Osteoblast (primary cell): ENCODE measurements around the gene CACNA1I. TPM values are rescaled to one million over a fixed set of nuclear protein-coding genes. Genes with fewer than 3 reads are reported as not detected.

Experiments used
- DNase-seq: peaks from one replicate; pipeline ENCODE4 v3.0.0; 2011; ENCODE audit warnings: low spot score, mixed read lengths; ENCODE audit not compliant: insufficient read length; ENCODE audit errors: missing footprints
- H2AFZ ChIP-seq: 2 replicates; pipeline ENCODE4 v1.6.0; 2011; ENCODE audit warnings: mild to moderate bottlenecking, low read length
- H3K27ac ChIP-seq: 2 replicates; pipeline ENCODE4 v1.5.1; 2011; ENCODE audit warnings: mild to moderate bottlenecking, low read depth, low read length, moderate library complexity
- H3K27me3 ChIP-seq: 2 replicates; pipeline ENCODE4 v1.6.0; 2012; ENCODE audit warnings: mild to moderate bottlenecking, control low read depth, inconsistent platforms, low read length, moderate library complexity; ENCODE audit not compliant: insufficient read depth
- H3K36me3 ChIP-seq: 2 replicates; pipeline ENCODE4 v1.5.1; 2011; ENCODE audit warnings: mild to moderate bottlenecking, low read length, control low read depth, moderate library complexity; ENCODE audit not compliant: insufficient read depth
- H3K4me1 ChIP-seq: 2 replicates; pipeline ENCODE4 v1.5.1; 2011; ENCODE audit warnings: mild to moderate bottlenecking, low read length, control low read depth, moderate library complexity; ENCODE audit not compliant: insufficient read depth
- H3K4me2 ChIP-seq: 2 replicates; pipeline ENCODE4 v1.6.0; 2011; ENCODE audit warnings: mild to moderate bottlenecking, low read length; ENCODE audit not compliant: insufficient read depth
- H3K4me3 ChIP-seq: fragments of 200-600 bp; sonication (generic); 3 replicates; pipeline ENCODE4 v1.5.1; 2012; ENCODE audit warnings: mild to moderate bottlenecking, low read length, inconsistent platforms; ENCODE audit not compliant: insufficient read depth
- H3K79me2 ChIP-seq: 2 replicates; pipeline ENCODE4 v1.6.0; 2012; ENCODE audit warnings: mild to moderate bottlenecking, low read length, control low read depth, inconsistent platforms; ENCODE audit not compliant: insufficient read depth
- H3K9me3 ChIP-seq: 2 replicates; pipeline ENCODE4 v1.5.1; 2011; ENCODE audit warnings: low read depth, low read length, control low read depth
- H4K20me1 ChIP-seq: 2 replicates; pipeline ENCODE4 v1.6.0; 2012; ENCODE audit warnings: mild to moderate bottlenecking, low read length, control low read depth; ENCODE audit not compliant: insufficient read depth
- total RNA-seq: library from RNA; depleted of rRNA; stranded (reverse); fragments of >200 nt; gene quantifications from 2 replicates; pipeline ENCODE4 v1.2.3, GENCODE V29; 2012
- TF ChIP-seq, protein P1 (sequence below): IDR thresholded peaks from 2 replicates; pipeline ENCODE4 v1.5.1; 2011; ENCODE audit warnings: mild to moderate bottlenecking, low read depth, low read length, moderate library complexity; ENCODE audit errors: extremely low read depth

Gene CACNA1I
- total RNA-seq, 1 donor, result under 0.01 TPM

DNA sequence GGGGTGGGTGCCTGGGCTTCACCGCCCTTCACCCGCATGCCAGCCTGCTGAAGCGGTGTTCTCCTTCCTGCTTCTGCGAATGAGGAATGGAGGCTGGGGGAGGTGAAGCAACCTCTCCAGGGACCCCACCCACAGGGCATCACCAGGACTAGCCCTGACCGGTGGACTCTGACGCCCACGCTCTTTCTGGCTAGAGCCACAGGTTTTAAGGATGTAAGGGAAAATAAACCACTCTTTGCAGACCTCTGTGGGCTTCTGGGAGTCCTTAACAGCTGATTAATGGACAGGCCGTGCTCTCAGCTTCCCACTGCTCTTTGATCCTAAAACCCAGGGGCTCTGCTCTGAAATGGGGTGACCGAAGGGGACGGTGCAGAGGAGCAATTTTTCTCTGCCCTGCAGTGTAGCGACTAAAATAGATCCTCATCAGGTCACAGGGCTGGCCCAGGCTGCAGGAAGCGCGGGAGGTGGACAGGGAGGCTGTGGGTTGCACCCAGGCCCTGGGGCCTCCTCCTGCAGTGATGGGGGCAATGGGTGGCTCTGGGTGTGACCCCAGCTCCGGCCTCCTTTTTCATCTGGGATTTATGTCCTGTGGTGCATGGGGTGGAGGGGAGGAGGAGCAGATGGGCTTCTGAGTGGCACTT is 127.4 kb downstream of the CACNA1I start:
- H3K79me2 ChIP-seq, result no peaks in the 10 kb centered on the region
- no peaks in the 10 kb centered on the region for H3K4me1 ChIP-seq
- H4K20me1 ChIP-seq, result no peaks in the 10 kb centered on the region
- no peak overlapping the region for H3K4me3 ChIP-seq
- H3K27ac ChIP-seq, result no peak overlapping the region
- H3K27me3 ChIP-seq, result peaks cover 5% of the 10 kb centered on the region
- no peaks in the 10 kb centered on the region for H3K9me3 ChIP-seq
- H3K36me3 ChIP-seq, result no peaks in the 10 kb centered on the region
- TF ChIP-seq, protein P1, sequence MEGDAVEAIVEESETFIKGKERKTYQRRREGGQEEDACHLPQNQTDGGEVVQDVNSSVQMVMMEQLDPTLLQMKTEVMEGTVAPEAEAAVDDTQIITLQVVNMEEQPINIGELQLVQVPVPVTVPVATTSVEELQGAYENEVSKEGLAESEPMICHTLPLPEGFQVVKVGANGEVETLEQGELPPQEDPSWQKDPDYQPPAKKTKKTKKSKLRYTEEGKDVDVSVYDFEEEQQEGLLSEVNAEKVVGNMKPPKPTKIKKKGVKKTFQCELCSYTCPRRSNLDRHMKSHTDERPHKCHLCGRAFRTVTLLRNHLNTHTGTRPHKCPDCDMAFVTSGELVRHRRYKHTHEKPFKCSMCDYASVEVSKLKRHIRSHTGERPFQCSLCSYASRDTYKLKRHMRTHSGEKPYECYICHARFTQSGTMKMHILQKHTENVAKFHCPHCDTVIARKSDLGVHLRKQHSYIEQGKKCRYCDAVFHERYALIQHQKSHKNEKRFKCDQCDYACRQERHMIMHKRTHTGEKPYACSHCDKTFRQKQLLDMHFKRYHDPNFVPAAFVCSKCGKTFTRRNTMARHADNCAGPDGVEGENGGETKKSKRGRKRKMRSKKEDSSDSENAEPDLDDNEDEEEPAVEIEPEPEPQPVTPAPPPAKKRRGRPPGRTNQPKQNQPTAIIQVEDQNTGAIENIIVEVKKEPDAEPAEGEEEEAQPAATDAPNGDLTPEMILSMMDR, result no peak
- H3K4me2 ChIP-seq, result no peak overlapping the region
- no peak overlapping the region for H2AFZ ChIP-seq
- no peak for DNase-seq

- Histone ChIP-seq H3K4me2 (no peak overlapping the region), H3K27me3 (peaks cover 5% of the 10 kb centered on the region), H2AFZ (no peak overlapping the region), H4K20me1 (no peaks in the 10 kb centered on the region), H3K4me3 (no peak overlapping the region), H3K27ac (no peak overlapping the region), H3K9me3 (no peaks in the 10 kb centered on the region), H3K4me1 (no peaks in the 10 kb centered on the region), H3K79me2 (no peaks in the 10 kb centered on the region), H3K36me3 (no peaks in the 10 kb centered on the region)
- TF ChIP-seq, protein P1, result no peak
- no peak for DNase-seq
Observed at GRCh38 chr22:39699631-39700360, 129.2 kb downstream of the CACNA1I start.

DNA sequence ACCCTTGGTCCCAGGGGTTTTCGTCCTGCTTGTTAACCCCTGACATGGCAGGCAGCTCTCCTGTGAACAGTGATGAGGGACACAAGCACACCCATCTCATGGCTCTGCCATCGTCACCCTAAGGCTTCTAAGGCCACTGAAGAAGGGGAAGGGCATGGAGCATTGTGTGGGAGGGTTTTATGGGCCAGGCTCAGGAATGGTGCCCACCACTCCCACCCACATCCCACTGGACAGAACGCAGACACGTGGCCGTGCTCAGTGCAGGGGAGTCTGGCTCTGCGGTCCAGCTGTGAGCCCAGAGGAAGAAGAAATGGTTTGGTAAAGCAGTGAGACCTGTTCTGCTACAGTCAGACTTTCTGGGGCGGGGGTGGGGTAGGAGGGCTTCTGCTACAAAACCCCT is 130.0 kb downstream of the CACNA1I start:
- Histone ChIP-seq H3K9me3 (no peaks in the 10 kb centered on the region), H4K20me1 (no peaks in the 10 kb centered on the region), H3K4me3 (no peak overlapping the region), H3K4me1 (no peaks in the 10 kb centered on the region), H2AFZ (no peak overlapping the region), H3K4me2 (no peak overlapping the region), H3K27ac (no peak overlapping the region), H3K27me3 (peaks cover 5% of the 10 kb centered on the region), H3K79me2 (no peaks in the 10 kb centered on the region), H3K36me3 (no peaks in the 10 kb centered on the region)
- TF ChIP-seq, protein P1, result no peak
- DNase-seq, result no peak

DNA sequence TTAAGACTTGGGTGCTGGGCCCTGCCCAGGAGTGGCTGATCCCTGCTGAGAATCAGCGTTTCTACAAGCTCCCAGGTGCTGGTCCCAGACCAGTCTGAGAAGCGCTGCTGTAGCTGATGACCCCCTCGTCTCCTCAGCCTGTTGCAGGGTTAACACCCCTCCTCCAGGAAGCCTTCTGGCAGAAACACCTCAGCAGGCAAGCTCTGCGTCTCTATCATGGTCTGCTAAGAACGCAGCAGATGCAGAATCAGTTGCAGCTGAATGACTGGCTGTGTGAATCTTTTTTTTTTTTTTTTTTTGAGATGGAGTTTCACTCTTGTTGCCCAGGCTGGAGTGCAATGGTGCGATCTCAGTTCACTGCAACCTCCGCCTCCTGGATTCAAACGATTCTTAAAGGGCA is 132.5 kb downstream of the CACNA1I start:
- TF ChIP-seq, protein P1, result no peak
- no peaks in the 10 kb centered on the region for H3K36me3 ChIP-seq

More for the DNA sequence above, 132.5 kb downstream of the CACNA1I start:
- Histone ChIP-seq H3K4me1 (no peaks in the 10 kb centered on the region), H3K27ac (no peak overlapping the region), H3K9me3 (no peaks in the 10 kb centered on the region), H3K79me2 (no peaks in the 10 kb centered on the region), H3K27me3 (peaks cover 7% of the 10 kb centered on the region), H2AFZ (no peak overlapping the region), H3K4me3 (no peak overlapping the region), H3K4me2 (no peak overlapping the region), H4K20me1 (no peaks in the 10 kb centered on the region)
- DNase-seq, result no peak
